Prostate gland (tissue), 2 donors: Measurements from ENCODE around the gene EEF1G. TPM values are rescaled to one million over a fixed set of nuclear protein-coding genes. Genes with fewer than 3 reads are reported as not detected.

Experiments used
- DNase-seq: peaks from one replicate; pipeline ENCODE4 v3.0.0-alpha.2; 2019; ENCODE audit warnings: low spot score
- H3K27ac ChIP-seq, 2 donors: fragments of 200-600 bp; sonication (generic); 2 replicates each; pipeline ENCODE4 v1.5.1; 2017 to 2019
- H3K27me3 ChIP-seq: fragments of 200-600 bp; sonication (generic); replicated peaks from 2 replicates; pipeline ENCODE4 v1.5.1; 2019; ENCODE audit not compliant: insufficient read depth
- H3K36me3 ChIP-seq, 2 donors: fragments of 200-600 bp; sonication (generic); 1 replicate in 1 of 2; 2 replicates in 1 of 2; pipeline versions ENCODE4 v1.5.1 to v1.8.1; 2017 to 2019
- H3K4me1 ChIP-seq: fragments of 200-600 bp; sonication (generic); replicated peaks from 2 replicates; pipeline ENCODE4 v1.5.1; 2019
- H3K4me3 ChIP-seq, 2 donors: fragments of 200-600 bp; sonication (generic); 2 replicates each; pipeline ENCODE4 v1.5.1; 2017 to 2019
- H3K9me3 ChIP-seq: fragments of 200-600 bp; sonication (generic); 2 replicates; pipeline ENCODE4 v1.5.1; 2017
- POLR2A ChIP-seq: fragments of 450-650 bp; IDR thresholded peaks from one replicate; pipeline ENCODE4 v1.6.1; 2016; ENCODE audit warnings: antibody characterized with exemption, mild to moderate bottlenecking
- POLR2AphosphoS5 ChIP-seq: sonication (generic); formaldehyde crosslinking; IDR thresholded peaks from one replicate; pipeline ENCODE4 v1.6.1; 2017; ENCODE audit warnings: antibody characterized with exemption
- WGBS: methylation state at CpG from one replicate; pipeline ENCODE4 v1.1.5; 2018; 5-methylcytosine and 5-hydroxymethylcytosine counted together
- intact Hi-C: fragments of 100-400 bp; cut with DNase I; formaldehyde crosslinking; loops from one replicate; pipeline ENCODE4 v1.14.2; 2022
- microRNA-seq: library from miRNA; unstranded; fragments of <30 nt; microRNA quantifications from one replicate; pipeline ENCODE4, GENCODE V29; 2016
- small RNA-seq, 2 donors: library from RNA; depleted of rRNA; stranded (forward); fragments of <200 nt; gene quantifications; one replicate each; pipeline ENCODE3, GENCODE V24; 2016
- total RNA-seq, 2 donors: library from RNA; depleted of rRNA; stranded (reverse); fragments of >200 nt; gene quantifications; one replicate each; pipeline ENCODE4 v1.1.0, GENCODE V29; 2016
- TF ChIP-seq, protein P1 (sequence below), 4 experiments: fragments of 200-600 bp in 2 of 4; fragments of 450-650 bp in 2 of 4; sonication (generic) in 2 of 4; IDR thresholded peaks; 1 replicate in 3 of 4; 2 replicates in 1 of 4; pipeline ENCODE4 v1.5.1; 2016 to 2019; ENCODE audit warnings: antibody characterized with exemption in 4 of 4, mild to moderate bottlenecking in 2 of 4, moderate library complexity in 2 of 4

The EEF1G gene
- total RNA-seq, 2 donors from 2014 or later = 1,254 to 2,389 TPM

DNA sequence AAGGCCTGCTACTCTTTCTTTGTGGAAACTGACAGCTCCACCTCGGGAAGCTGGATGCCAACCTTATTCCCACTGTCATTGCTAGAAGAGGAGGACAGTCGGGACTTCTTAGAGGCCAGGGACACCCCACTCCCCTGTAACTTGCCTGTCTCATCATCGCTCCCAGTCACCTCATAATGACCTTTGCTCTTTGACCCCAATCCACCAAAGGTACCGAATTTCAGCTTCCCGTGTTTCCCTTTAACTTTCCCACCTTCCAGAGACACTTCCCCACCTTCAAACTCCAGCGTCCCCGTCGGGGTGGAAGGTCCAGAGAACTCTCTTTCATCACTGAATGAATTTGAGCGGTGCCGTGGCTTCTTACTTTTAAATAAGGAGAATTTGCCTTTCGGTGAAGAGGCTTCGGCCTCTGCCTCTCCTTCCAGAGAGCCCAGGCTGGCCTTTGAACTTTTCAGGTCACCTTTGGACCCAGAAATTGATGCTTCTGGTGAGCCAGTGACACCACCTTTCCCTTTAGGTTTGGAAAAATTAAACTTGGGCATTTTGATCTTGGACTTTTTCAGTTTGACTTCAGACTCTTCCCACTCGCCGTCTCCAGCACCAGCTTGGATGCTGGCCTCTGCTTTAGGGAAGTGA, 56.8 kb downstream of the EEF1G start:
- no peaks in the 10 kb centered on the region for H3K9me3 ChIP-seq
- peaks cover 3 to 24% of the 10 kb centered on the region in 2 donors for H3K36me3 ChIP-seq

DNA sequence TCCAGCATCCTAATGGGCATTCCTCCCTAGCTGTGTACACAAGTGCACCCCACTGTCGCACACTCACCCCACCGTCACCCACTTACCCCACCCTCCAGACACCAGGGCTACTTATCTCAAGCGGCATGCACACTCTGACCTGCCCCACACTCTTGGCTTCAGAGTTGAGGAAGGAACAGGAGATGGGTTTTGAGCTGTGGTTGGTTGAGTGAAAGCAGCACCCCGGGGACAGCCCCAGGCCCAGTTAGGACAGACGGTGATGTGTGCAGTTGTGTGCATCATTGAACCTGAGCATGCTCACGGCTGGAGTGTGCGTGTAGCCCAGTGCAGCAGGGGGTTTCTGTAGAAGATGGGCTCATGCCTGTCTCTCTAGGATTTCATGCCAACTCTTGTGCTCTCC, 59.5 kb downstream of the EEF1G start:
- Histone ChIP-seq H3K36me3 (peaks cover 3 to 21% of the 10 kb centered on the region in 2 donors), H3K9me3 (no peaks in the 10 kb centered on the region), H3K27me3 (no peaks in the 10 kb centered on the region), H3K4me3 (no peak overlapping the region), H3K27ac (no peak overlapping the region), H3K4me1 (peaks cover 7% of the 10 kb centered on the region)
- WGBS = 95% methylated on average over 7 of the region's 7 CpGs
- no peak for TF ChIP-seq POLR2AphosphoS5
- no peak for TF ChIP-seq POLR2A
- TF ChIP-seq, protein P1, sequence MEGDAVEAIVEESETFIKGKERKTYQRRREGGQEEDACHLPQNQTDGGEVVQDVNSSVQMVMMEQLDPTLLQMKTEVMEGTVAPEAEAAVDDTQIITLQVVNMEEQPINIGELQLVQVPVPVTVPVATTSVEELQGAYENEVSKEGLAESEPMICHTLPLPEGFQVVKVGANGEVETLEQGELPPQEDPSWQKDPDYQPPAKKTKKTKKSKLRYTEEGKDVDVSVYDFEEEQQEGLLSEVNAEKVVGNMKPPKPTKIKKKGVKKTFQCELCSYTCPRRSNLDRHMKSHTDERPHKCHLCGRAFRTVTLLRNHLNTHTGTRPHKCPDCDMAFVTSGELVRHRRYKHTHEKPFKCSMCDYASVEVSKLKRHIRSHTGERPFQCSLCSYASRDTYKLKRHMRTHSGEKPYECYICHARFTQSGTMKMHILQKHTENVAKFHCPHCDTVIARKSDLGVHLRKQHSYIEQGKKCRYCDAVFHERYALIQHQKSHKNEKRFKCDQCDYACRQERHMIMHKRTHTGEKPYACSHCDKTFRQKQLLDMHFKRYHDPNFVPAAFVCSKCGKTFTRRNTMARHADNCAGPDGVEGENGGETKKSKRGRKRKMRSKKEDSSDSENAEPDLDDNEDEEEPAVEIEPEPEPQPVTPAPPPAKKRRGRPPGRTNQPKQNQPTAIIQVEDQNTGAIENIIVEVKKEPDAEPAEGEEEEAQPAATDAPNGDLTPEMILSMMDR (IDR thresholded peaks at IDR 0.05) = no peak
- intact Hi-C loops = no loop called here
- DNase-seq = no peak

More for the DNA sequence above, 56.8 kb downstream of the EEF1G start:
- 81% methylated on average over 14 of the region's 14 CpGs for WGBS
- no peak for TF ChIP-seq POLR2AphosphoS5
- TF ChIP-seq, protein P1 (IDR thresholded peaks at IDR 0.05) = no peak
- no peak for TF ChIP-seq POLR2A
- Histone ChIP-seq H3K27me3 (no peaks in the 10 kb centered on the region), H3K4me1 (no peaks in the 10 kb centered on the region), H3K27ac (no peak overlapping the region), H3K4me3 (no peak overlapping the region)
- no peak for DNase-seq
- intact Hi-C loops = no loop called here

DNA sequence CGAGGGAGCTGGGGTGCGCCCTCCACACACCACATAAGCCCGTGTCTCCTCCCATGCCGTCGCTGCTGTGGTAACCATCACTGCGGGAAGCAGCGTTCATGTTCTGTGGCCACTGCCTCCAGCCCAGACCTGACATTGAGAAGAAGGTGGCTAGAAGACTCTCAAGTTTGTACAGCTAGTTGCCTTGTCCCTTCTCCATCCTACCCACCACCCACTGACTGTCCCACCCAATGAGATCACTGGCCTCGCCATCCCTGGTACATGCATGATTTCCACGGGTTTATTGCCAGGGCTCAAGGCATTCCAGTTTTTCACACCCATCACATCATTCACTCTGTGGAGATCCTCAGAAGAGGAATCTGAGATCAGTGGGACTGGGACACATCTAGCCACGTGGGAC, 60.1 kb downstream of the EEF1G start:
- H3K9me3 ChIP-seq = no peaks in the 10 kb centered on the region
- H3K27me3 ChIP-seq = no peaks in the 10 kb centered on the region
- peaks cover 3 to 18% of the 10 kb centered on the region in 2 donors for H3K36me3 ChIP-seq
- DNase-seq = no peak
- H3K4me1 ChIP-seq = peaks cover 12% of the 10 kb centered on the region
- no peak overlapping the region for H3K4me3 ChIP-seq
- no peak overlapping the region for H3K27ac ChIP-seq
- intact Hi-C loops = no loop called here
- 90% methylated on average over 10 of the region's 10 CpGs for WGBS
- TF ChIP-seq POLR2A (no peak), POLR2AphosphoS5 (no peak)
- TF ChIP-seq, protein P1 (IDR thresholded peaks at IDR 0.05) = no peak

DNA sequence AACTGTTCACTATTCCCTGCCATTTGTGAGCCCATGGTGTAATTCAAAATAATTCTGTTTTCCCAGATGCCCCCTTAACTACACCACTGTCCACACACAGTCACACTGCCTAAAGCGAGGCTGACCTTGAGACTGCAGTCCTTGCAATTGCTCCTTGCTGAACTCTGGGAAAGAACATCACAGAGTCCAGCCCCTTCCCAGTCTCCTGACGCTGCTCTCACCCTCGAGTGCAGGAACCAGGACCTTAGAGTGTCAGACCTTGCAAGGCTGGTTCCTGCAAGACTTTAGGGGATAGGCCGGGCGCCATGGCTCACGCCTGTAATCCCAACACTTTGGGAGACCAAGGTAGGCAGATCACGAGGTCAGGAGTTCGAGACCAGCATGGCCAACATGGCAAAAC, 60.7 kb downstream of the EEF1G start:
- no peak overlapping the region for H3K4me3 ChIP-seq
- H3K27me3 ChIP-seq = no peaks in the 10 kb centered on the region
- no peak for DNase-seq
- 84% methylated on average over 8 of the region's 8 CpGs for WGBS
- peaks cover 3 to 13% of the 10 kb centered on the region in 2 donors for H3K36me3 ChIP-seq
- intact Hi-C loops = no loop called here
- peaks cover 15% of the 10 kb centered on the region for H3K4me1 ChIP-seq
- H3K9me3 ChIP-seq = no peaks in the 10 kb centered on the region
- H3K27ac ChIP-seq = peak overlapping the region in 1 of 2 donors; percentile 38
- TF ChIP-seq, protein P1 (IDR thresholded peaks at IDR 0.05) = no peak
- TF ChIP-seq POLR2AphosphoS5 = no peak
- TF ChIP-seq POLR2A = no peak

Small RNA genes lying within 50 kb of the gene (microRNA-seq; reads per million reads assigned to microRNA genes)
- 1.9 reads per million, percentile 27 among the genes with 10 or more reads in this experiment for gene MIR6747

Small RNA genes lying within 50 kb of the gene (small RNA-seq; reads per million reads assigned to genes)
- 0 reads per million in 2 donors for gene AP001458.1
- 0 reads per million in 2 donors for gene EEF1G
- 0.20 to 0.28 reads per million in 2 donors for gene MIR6747

Other genes with a start within 250 kb of the EEF1G start
- gene ASRGL1, start 236.4 kb downstream of the EEF1G start, total RNA-seq = 10 to 100 TPM; 27.6 to 93.0 TPM
- gene SCGB1A1, start 154.9 kb downstream of the EEF1G start, total RNA-seq = 100 to 1,000 TPM in 1 of 2 donors, 1 to 10 TPM in 1; 6.8 to 203 TPM
- gene AHNAK, start 27.1 kb downstream of the EEF1G start, total RNA-seq = 100 to 1,000 TPM; 367 to 434 TPM
- 10 to 100 TPM; 26.6 to 30.6 TPM for gene TUT1, start 17.6 kb upstream of the EEF1G start, total RNA-seq
- 100 to 1,000 TPM in 1 of 2 donors, 10 to 100 TPM in 1; 96.5 to 110 TPM for gene MTA2, start 28.0 kb upstream of the EEF1G start, total RNA-seq
- 10 to 100 TPM; 50.2 to 80.1 TPM for gene EML3, start 38.9 kb upstream of the EEF1G start, total RNA-seq
- gene ROM1, start 39.4 kb upstream of the EEF1G start, total RNA-seq = 10 to 100 TPM in 1 of 2 donors, 1 to 10 TPM in 1; 8.0 to 12.7 TPM
- 10 to 100 TPM; 57.0 to 75.3 TPM for gene B3GAT3, start 48.1 kb upstream of the EEF1G start, total RNA-seq
- gene GANAB, start 72.7 kb upstream of the EEF1G start, total RNA-seq = 100 to 1,000 TPM; 163 to 199 TPM
- 10 to 100 TPM; 34.0 to 35.3 TPM for gene INTS5, start 79.4 kb upstream of the EEF1G start, total RNA-seq
- gene C11orf98, start 91.3 kb upstream of the EEF1G start, total RNA-seq = 10 to 100 TPM; 27.8 to 68.0 TPM
- 10 to 100 TPM in 1 of 2 donors, 1 to 10 TPM in 1; 9.7 to 20.2 TPM for gene CSKMT, start 91.4 kb upstream of the EEF1G start, total RNA-seq
- 10 to 100 TPM; 10.3 to 18.3 TPM for gene UQCC3, start 97.8 kb upstream of the EEF1G start, total RNA-seq
- gene LBHD1, start 98.4 kb upstream of the EEF1G start, total RNA-seq = 10 to 100 TPM in 1 of 2 donors, 1 to 10 TPM in 1; 7.1 to 10.2 TPM
- gene UBXN1, start 105.2 kb upstream of the EEF1G start, total RNA-seq = 100 to 1,000 TPM; 136 to 179 TPM
- 1 to 10 TPM; 2.8 to 8.0 TPM for gene LRRN4CL, start 115.6 kb upstream of the EEF1G start, total RNA-seq
- gene BSCL2, start 133.5 kb upstream of the EEF1G start, total RNA-seq = 100 to 1,000 TPM; 148 to 187 TPM
- gene GNG3, start 133.8 kb upstream of the EEF1G start, total RNA-seq = not detected
- gene HNRNPUL2, start 153.6 kb upstream of the EEF1G start, total RNA-seq = 10 to 100 TPM; 26.6 to 33.5 TPM
- gene TTC9C, start 154.6 kb upstream of the EEF1G start, total RNA-seq = 10 to 100 TPM; 25.1 to 25.5 TPM
- 10 to 100 TPM; 14.8 to 19.1 TPM for gene ZBTB3, start 180.3 kb upstream of the EEF1G start, total RNA-seq
- 10 to 100 TPM; 97.2 to 98.3 TPM for gene POLR2G, start 187.7 kb upstream of the EEF1G start, total RNA-seq
- 10 to 100 TPM; 22.2 to 36.2 TPM for gene TAF6L, start 197.5 kb upstream of the EEF1G start, total RNA-seq
- gene TMEM179B, start 213.5 kb upstream of the EEF1G start, total RNA-seq = 100 to 1,000 TPM; 139 to 200 TPM
- 10 to 100 TPM; 35.8 to 73.6 TPM for gene TMEM223, start 218.1 kb upstream of the EEF1G start, total RNA-seq
- gene NXF1, start 231.5 kb upstream of the EEF1G start, total RNA-seq = 10 to 100 TPM; 75.6 to 98.2 TPM